Hematopoietic multipotent progenitor cell treated with erythropoietin and hydrocortisone succinate and interleukin-3 and kit ligand, for 6 days (in vitro differentiated cells): ENCODE results near the gene FARP1.

Source experiments
- DNase-seq: peaks from one replicate; pipeline ENCODE4 v3.0.0-alpha.2; 2015

The FARP1 gene

GRCh38 chr13:98371516-98372023 lies 228.7 kb downstream of the FARP1 start:
- DNase-seq, result no peak

- no peak for DNase-seq
These were observed 230.0 kb downstream of the FARP1 start for GRCh38 chr13:98372876-98373275.

GRCh38 chr13:98374750-98375149 lies 231.9 kb downstream of the FARP1 start:
- no peak for DNase-seq

- DNase-seq, result no peak
These were observed 234.9 kb downstream of the FARP1 start for GRCh38 chr13:98377635-98378378.

- DNase-seq, result no peak
These were observed 241.8 kb downstream of the FARP1 start for GRCh38 chr13:98384739-98385138.

- DNase-seq, result no peak
These were observed 242.7 kb downstream of the FARP1 start for GRCh38 chr13:98385606-98386005.

- DNase-seq, result peak; percentile 8
These were observed 243.7 kb downstream of the FARP1 start for GRCh38 chr13:98386637-98387036.

- DNase-seq, result no peak
These were observed 246.4 kb downstream of the FARP1 start for GRCh38 chr13:98389319-98389718.

GRCh38 chr13:98390086-98390715 lies 247.3 kb downstream of the FARP1 start:
- no peak for DNase-seq

- DNase-seq, result no peak
These were observed 251.0 kb downstream of the FARP1 start for GRCh38 chr13:98393873-98394272.

- no peak for DNase-seq
These were observed 252.1 kb downstream of the FARP1 start for GRCh38 chr13:98394820-98395510.

GRCh38 chr13:98396071-98396710 lies 253.3 kb downstream of the FARP1 start:
- DNase-seq, result no peak

GRCh38 chr13:98397221-98397620 lies 254.3 kb downstream of the FARP1 start:
- DNase-seq, result no peak

GRCh38 chr13:98397861-98398260 lies 255.0 kb downstream of the FARP1 start:
- no peak for DNase-seq

- DNase-seq, result no peak
These were observed 255.7 kb downstream of the FARP1 start for GRCh38 chr13:98398581-98398980.

GRCh38 chr13:98399756-98400155 lies 256.9 kb downstream of the FARP1 start:
- no peak for DNase-seq

- DNase-seq, result no peak
These were observed 259.0 kb downstream of the FARP1 start for GRCh38 chr13:98401934-98402333.

GRCh38 chr13:98403076-98403475 lies 260.2 kb downstream of the FARP1 start:
- DNase-seq, result no peak

GRCh38 chr13:98405107-98405571 lies 262.2 kb downstream of the FARP1 start:
- DNase-seq, result peak; percentile 5

GRCh38 chr13:98405690-98406344 lies 262.9 kb downstream of the FARP1 start:
- no peak for DNase-seq

- DNase-seq, result no peak
These were observed 263.5 kb downstream of the FARP1 start for GRCh38 chr13:98406427-98406826.

GRCh38 chr13:98406971-98407370 lies 264.1 kb downstream of the FARP1 start:
- no peak for DNase-seq

- DNase-seq, result no peak
These were observed 264.7 kb downstream of the FARP1 start for GRCh38 chr13:98407575-98407974.
